T-helper 2 cell (primary cell): Measurements from ENCODE around the gene GFOD1.
A peak's percentile ranks its signal among the peaks of the same experiment; 100 is the strongest.

Experiments
- DNase-seq, 5 experiments: peaks; one replicate each; pipeline versions ENCODE4 v3.0.0 to v3.0.0-alpha.2; 2012 to 2022

GFOD1 gene

DNA sequence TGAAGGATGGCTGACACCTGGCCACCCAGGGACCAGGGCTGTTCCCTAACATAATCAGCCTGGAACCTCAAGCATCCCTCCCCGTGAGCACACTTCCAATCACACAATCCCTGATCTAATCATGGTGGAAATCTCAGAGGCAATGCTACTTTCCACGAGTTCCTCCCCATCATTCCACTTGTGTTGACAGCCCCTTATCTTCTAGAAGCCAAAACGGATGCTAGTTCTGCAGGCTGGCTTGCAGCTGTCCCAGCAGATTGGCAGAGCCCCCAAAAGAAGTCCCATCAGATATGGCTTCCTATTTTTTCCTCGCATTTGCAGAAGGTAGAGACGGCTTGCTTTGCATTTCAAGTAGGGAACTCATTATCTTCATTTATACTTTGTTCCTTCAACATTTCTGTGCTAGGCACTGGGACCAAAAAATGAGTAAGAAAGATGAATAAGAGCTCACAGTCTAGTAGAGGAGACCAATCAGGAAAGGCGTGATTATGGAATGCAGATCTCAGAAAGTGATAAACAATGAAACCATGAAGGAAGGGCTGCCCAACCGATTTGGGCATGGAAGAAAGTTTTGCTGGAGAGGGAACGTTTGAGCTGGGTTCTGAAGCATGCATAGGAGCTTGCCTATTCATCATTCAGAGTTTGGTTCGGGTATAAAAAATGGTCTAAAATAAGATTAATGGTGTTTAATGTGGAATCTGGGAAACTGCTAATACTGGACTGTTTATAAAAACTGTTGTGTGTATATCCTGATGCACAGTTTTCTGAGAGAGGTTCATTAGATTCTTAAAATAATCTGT lies 114.5 kb downstream of the GFOD1 start:
- no peak for DNase-seq

- DNase-seq = no peak
Measured at GRCh38 chr6:13372076-13372475, 115.3 kb downstream of the GFOD1 start.

- no peak for DNase-seq
Measured at GRCh38 chr6:13371421-13372072, 115.9 kb downstream of the GFOD1 start.

DNA sequence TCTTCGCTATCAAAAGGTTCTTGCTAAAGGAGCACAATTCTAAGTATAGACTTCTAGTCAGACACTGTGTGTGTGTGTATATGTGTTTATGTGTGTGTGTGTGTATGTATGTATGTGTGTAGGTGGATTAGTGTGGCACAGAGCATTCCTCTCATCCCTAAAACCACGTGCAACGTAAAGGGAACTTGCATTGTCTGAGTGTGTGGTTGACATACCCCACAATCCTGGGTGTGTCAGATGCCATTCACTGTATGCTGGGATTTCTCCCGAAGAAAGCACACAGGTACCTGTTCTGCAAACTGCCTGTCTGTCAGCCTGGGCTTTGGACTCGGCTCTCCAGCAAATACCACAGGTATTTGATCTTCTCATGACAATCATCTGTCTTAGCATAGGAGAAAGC lies 116.8 kb downstream of the GFOD1 start:
- no peak for DNase-seq

GRCh38 chr6:13369591-13369990 lies 117.8 kb downstream of the GFOD1 start:
- DNase-seq = no peak

DNA sequence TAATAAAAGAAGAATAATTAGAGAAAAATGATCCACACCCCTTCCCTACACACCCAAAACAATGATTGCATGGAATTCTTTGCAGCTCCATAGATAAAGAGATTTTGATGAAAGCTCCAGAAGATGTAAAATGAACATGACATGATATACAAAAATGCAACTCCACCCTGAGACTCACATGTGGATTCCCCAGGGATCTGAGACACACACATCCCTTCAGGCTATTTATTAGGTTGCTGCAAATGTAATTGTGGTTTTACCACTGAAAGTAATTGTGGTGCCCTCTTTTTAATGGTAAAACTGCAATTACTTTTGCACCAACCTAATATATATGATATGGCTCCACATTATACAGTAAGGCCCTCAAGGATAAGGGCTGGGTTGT lies 118.7 kb downstream of the GFOD1 start:
- DNase-seq = no peak

GRCh38 chr6:13368079-13368730 lies 119.2 kb downstream of the GFOD1 start:
- DNase-seq = no peak

DNA sequence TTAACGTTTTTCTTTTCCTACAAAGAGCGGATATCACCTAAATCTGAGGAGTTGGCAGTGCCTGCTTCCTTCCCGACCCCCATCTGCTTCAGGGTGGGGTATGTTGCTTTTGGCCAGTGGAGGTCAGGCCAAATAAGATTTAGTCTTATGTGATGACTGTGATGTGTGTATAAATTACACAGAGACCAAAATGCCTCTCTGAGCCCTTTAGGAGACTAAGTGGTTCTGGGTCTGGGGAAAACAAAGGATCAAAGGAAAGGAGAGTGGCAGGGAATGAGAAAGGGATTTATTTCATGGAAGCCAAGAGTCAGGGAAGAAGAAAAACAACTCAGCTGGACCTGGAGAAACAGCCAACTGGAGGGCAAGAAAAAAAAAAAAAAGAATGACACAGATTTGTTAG lies 120.0 kb downstream of the GFOD1 start:
- DNase-seq = no peak

DNA sequence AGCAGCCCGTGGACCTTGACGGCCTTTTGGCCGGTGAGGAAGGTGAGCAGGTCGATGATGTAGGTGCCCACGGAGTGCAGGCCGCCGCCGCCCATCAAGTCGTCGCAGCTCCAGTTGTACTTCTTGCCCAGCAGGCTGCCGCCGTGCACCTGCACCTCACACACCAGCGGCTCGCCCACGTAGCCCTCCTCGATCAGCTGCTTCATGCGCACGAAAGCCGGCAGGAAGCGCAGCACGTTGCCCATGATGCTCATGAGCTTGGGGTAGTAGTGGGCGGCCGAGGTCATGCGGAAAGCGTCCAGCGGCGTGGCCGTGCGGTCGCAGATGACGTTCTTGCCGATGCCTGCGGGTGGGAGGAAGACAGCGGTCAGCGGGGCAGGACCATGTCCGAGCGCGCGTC lies 122.1 kb downstream of the GFOD1 start:
- no peak for DNase-seq

DNA sequence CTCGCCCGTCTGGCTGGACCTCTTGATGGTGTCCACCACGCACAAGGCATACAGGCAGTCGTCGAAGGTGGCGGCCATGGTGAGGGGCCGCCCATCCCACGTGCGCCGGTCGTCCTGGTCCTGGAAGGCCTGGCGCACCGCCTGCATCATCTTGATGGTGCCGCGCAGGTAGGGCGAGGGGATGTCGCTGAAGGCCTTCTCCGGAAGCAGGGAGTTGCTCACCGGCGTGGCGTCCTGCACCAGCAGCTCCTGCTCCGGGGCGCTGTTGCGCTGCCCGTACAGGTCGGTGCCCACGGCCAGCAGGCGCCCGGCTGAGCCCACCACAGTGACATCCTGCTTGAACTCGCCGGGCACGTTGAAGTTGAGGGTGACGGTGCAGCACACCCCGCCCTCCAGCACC lies 122.6 kb downstream of the GFOD1 start:
- DNase-seq = no peak

DNA sequence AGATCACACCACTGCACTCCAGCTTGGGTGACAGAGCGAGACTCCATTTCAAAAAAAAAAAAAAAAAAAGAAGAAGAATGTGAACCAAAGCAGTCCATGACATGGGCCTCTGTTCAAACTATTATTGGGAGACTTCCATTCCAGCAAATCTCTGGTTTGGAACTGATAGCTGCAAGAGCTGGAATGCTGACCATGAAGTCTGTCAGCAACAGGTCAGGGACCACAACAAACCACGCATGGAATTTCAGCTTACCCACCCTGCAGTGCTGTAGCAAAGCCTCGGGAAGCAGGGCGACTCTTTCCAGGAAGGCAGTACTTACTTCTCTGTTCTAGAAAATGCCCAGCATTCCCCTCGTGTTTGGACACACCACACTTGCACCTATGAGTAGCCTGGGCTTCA lies 125.0 kb downstream of the GFOD1 start:
- DNase-seq = no peak

- DNase-seq = no peak
Measured at GRCh38 chr6:13360671-13361540, 126.5 kb downstream of the GFOD1 start.

- no peak for DNase-seq
Measured at GRCh38 chr6:13359287-13359686, 128.1 kb downstream of the GFOD1 start.

- no peak for DNase-seq
Measured at GRCh38 chr6:13358511-13358910, 128.9 kb downstream of the GFOD1 start.

- DNase-seq = no peak
Measured at GRCh38 chr6:13357551-13358075, 129.8 kb downstream of the GFOD1 start.

GRCh38 chr6:13355999-13356785 lies 131.2 kb downstream of the GFOD1 start:
- DNase-seq = peak in 2 of 5 experiments; percentile 27 to 91

- DNase-seq = peak in 2 of 5 experiments; percentile 28 to 86
Measured at GRCh38 chr6:13355043-13355945, 132.1 kb downstream of the GFOD1 start.

DNA sequence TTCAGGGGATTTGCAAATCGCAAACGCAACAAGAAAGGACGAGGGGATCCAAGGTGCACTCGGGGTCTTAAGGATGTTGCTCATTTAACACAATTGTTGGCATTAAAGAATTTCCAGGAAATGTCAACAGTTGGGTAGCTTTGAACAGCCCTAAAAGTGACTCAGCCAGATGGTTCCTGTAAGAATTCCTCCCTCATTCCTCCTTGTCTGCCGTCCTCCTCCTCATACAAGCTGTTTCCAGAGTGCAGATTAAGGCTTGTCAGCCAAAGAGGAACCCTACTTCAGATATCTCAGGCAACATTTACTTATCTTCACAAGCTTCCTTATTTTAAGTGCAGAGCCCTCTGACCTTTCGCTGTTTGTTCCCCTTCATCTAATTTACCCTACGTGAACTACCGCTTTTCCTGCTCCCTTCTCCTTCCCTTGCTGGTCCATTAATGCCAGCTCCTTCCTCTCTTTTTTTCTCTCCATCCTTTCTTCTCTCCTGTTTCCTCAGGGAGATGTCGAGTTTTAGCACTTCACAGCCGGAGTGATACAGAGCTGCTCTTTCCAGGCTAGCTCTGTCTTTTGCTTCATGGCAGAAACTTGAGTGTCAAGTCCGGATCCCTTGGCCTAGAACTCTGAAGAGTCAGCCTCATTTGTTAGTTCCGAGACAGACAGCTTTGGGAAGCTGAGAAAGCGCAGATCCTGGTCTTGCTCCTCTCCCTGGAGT lies 132.9 kb downstream of the GFOD1 start:
- DNase-seq = no peak

GRCh38 chr6:13352165-13352564 lies 135.2 kb downstream of the GFOD1 start:
- no peak for DNase-seq

DNA sequence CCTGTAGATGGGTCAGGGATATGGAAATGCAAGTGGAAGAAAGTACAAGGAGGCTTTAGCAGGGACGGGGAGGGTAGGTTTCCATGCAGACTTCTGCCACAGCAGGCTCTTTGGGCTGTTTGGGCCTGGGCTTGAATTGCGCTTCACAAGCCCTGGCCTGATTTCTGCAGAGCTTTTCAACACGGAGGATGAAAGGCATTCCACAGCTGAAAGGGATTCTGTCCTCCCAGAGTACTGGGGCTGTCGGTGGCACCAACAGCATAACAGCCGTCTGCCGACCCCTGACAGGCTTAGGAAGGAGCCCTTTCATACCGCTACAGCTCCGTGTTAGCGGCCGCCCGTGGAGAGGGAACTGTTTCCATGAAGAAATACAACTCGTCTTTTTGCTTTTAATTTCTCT lies 136.1 kb downstream of the GFOD1 start:
- DNase-seq = no peak
